ENCODE data around the gene KAT6B.

DNA sequence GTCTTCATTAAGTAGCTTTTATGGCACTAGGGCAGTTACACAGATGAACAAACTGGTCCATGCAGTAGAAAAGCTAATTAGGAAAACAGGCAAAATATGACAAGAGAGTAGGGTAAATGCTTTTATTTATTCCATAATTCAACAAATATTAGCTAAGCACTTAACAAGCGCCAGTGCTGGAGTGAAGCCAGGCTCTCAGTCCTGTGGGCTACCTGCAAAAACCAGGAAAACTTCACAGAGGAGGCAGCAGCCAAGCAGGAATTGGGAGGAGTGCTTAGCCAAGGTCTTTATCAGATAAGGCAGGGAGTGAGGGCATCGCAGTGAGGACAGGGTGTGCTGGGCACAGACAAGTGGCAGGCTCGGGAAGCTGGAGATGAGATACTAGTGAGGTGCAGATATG, 4.9 kb upstream of the KAT6B start:
- no peak for TF ChIP-seq POLR2A (IDR thresholded peaks at IDR 0.05)
- no peak for TF ChIP-seq EP300 (IDR thresholded peaks at IDR 0.05)
